ENCODE measurements around the gene CFDP1.

The CFDP1 gene

GRCh38 chr16:75432828-75433731 lies at the start of gene CFDP1:
Gene CFDP1, minus strand, starts transcription at chr16:75433503. Its CDS starts 151 bp downstream, at chr16:75433352.
- POLR2A ChIA-PET, result interaction anchor here (0.5 to 2.0 kb wide), 9 partner anchors 12 to 229 kb away, joined by 3 to 10 read pairs (median 4); partner anchors contain the start of genes ADAT1, KARS1, TERF2IP and TMEM170A
- CTCF ChIA-PET, result interaction anchor here (0.6 to 1.6 kb wide), 8 partner anchors 9 to 234 kb away, joined by 3 to 8 read pairs (median 3); no protein-coding TSS in a partner anchor
- Histone ChIP-seq H3K9me3 (ENCODE audit: control insufficient read depth, insufficient read depth, low read depth, low read length) (no peaks in the 10 kb centered on the region), H3K27ac (ENCODE audit: extremely low read depth, low read depth, low read length) (peak within 1 kb of the TSS; percentile 73; the same call in 1 of the 2 replicates), H3K4me3 (ENCODE audit: low read depth, low read length) (peak within 1 kb of the TSS; percentile 78), H3K36me3 (ENCODE audit: control insufficient read depth in 2 of 2, insufficient read depth in 1 of 2, low read length in 2 of 2) (peaks cover 0 to 3% of the 10 kb centered on the region in 2 experiments; a peak in 1 of 3 replicates), H3K4me1 (ENCODE audit: control insufficient read depth, insufficient read depth, low read length) (no peaks in the 10 kb centered on the region)
- TF ChIP-seq, protein P1, sequence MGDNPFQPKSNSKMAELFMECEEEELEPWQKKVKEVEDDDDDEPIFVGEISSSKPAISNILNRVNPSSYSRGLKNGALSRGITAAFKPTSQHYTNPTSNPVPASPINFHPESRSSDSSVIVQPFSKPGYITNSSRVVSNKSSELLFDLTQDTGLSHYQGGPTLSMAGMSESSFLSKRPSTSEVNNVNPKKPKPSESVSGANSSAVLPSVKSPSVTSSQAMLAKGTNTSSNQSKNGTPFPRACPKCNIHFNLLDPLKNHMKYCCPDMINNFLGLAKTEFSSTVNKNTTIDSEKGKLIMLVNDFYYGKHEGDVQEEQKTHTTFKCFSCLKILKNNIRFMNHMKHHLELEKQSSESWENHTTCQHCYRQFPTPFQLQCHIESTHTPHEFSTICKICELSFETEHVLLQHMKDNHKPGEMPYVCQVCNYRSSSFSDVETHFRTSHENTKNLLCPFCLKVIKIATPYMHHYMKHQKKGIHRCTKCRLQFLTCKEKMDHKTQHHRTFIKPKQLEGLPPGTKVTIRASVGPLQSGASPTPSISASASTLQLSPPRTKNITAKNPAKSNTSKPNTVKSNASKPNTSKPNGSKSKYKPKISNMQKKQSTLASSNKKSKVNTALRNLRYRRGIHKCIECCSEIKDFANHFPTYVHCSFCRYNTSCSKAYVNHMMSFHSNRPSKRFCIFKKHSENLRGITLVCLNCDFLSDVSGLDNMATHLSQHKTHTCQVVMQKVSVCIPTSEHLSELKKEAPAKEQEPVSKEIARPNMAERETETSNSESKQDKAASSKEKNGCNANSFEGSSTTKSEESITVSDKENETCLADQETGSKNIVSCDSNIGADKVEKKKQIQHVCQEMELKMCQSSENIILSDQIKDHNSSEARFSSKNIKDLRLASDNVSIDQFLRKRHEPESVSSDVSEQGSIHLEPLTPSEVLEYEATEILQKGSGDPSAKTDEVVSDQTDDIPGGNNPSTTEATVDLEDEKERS (tag by site-specific recombination; IDR thresholded peaks at IDR 0.05), result no peak
- TF ChIP-seq ZNF585B (tag by site-specific recombination; IDR thresholded peaks at IDR 0.05) (no peak), PRDM1 (tag by site-specific recombination; IDR thresholded peaks at IDR 0.05) (peak; percentile 27), ZNF248 (tag by site-specific recombination; IDR thresholded peaks at IDR 0.05) (no peak), HOXA7 (CRISPR knock-in tag; IDR thresholded peaks at IDR 0.05; ENCODE audit: borderline replicate concordance) (no peak), ZNF560 (tag by site-specific recombination; IDR thresholded peaks at IDR 0.05; ENCODE audit: borderline replicate concordance) (no peak), ZNF10 (tag by site-specific recombination; IDR thresholded peaks at IDR 0.05) (no peak), ZNF202 (tag by site-specific recombination; IDR thresholded peaks at IDR 0.05; ENCODE audit: borderline replicate concordance) (no peak), HOXD13 (CRISPR knock-in tag; IDR thresholded peaks at IDR 0.05; ENCODE audit: borderline replicate concordance) (no peak), ZFP41 (tag by site-specific recombination; IDR thresholded peaks at IDR 0.05; ENCODE audit: borderline replicate concordance) (no peak), ZIC2 (tag by site-specific recombination; IDR thresholded peaks at IDR 0.05) (peak; percentile 47), KLF10 (tag by site-specific recombination; IDR thresholded peaks at IDR 0.05) (peak; percentile 98), KLF17 (tag by site-specific recombination; IDR thresholded peaks at IDR 0.05) (peak; percentile 46; the same call in 1 of the 2 replicates), ZNF558 (tag by site-specific recombination; IDR thresholded peaks at IDR 0.05) (no peak), ZBTB21 (tag by site-specific recombination; IDR thresholded peaks at IDR 0.05) (no peak; the same call in 1 of the 2 replicates), ZNF626 (tag by site-specific recombination; IDR thresholded peaks at IDR 0.05) (no peak), SP3 (tag by site-specific recombination; IDR thresholded peaks at IDR 0.05) (peak; percentile 51), ZNF518A (tag by site-specific recombination; conservative IDR thresholded peaks at IDR 0.05; ENCODE audit: low read depth) (peak; percentile 38; the same call in 1 of the 2 replicates)
- TF ChIP-seq, protein P2, sequence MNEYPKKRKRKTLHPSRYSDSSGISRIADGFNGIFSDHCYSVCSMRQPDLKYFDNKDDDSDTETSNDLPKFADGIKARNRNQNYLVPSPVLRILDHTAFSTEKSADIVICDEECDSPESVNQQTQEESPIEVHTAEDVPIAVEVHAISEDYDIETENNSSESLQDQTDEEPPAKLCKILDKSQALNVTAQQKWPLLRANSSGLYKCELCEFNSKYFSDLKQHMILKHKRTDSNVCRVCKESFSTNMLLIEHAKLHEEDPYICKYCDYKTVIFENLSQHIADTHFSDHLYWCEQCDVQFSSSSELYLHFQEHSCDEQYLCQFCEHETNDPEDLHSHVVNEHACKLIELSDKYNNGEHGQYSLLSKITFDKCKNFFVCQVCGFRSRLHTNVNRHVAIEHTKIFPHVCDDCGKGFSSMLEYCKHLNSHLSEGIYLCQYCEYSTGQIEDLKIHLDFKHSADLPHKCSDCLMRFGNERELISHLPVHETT (tag by site-specific recombination; IDR thresholded peaks at IDR 0.05), result no peak
- TF ChIP-seq, protein P3, sequence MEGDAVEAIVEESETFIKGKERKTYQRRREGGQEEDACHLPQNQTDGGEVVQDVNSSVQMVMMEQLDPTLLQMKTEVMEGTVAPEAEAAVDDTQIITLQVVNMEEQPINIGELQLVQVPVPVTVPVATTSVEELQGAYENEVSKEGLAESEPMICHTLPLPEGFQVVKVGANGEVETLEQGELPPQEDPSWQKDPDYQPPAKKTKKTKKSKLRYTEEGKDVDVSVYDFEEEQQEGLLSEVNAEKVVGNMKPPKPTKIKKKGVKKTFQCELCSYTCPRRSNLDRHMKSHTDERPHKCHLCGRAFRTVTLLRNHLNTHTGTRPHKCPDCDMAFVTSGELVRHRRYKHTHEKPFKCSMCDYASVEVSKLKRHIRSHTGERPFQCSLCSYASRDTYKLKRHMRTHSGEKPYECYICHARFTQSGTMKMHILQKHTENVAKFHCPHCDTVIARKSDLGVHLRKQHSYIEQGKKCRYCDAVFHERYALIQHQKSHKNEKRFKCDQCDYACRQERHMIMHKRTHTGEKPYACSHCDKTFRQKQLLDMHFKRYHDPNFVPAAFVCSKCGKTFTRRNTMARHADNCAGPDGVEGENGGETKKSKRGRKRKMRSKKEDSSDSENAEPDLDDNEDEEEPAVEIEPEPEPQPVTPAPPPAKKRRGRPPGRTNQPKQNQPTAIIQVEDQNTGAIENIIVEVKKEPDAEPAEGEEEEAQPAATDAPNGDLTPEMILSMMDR (tag by site-specific recombination; IDR thresholded peaks at IDR 0.05), result peak; percentile 87
- TF ChIP-seq, protein P4, sequence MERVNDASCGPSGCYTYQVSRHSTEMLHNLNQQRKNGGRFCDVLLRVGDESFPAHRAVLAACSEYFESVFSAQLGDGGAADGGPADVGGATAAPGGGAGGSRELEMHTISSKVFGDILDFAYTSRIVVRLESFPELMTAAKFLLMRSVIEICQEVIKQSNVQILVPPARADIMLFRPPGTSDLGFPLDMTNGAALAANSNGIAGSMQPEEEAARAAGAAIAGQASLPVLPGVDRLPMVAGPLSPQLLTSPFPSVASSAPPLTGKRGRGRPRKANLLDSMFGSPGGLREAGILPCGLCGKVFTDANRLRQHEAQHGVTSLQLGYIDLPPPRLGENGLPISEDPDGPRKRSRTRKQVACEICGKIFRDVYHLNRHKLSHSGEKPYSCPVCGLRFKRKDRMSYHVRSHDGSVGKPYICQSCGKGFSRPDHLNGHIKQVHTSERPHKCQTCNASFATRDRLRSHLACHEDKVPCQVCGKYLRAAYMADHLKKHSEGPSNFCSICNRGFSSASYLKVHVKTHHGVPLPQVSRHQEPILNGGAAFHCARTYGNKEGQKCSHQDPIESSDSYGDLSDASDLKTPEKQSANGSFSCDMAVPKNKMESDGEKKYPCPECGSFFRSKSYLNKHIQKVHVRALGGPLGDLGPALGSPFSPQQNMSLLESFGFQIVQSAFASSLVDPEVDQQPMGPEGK (tag by site-specific recombination; IDR thresholded peaks at IDR 0.05), result peak; percentile 93
